Esophagus squamous epithelium (tissue), 5 donors: Measurements from ENCODE around the gene SLC6A1. TPM values are rescaled to one million over a fixed set of nuclear protein-coding genes. Genes with fewer than 3 reads are reported as not detected.
A peak's percentile ranks its signal among the peaks of the same experiment; 100 is the strongest.

ENCODE experiments used
- DNase-seq: peaks from one replicate; lab custom pipeline; 2025; lab: John Stamatoyannopoulos, UW
- H3K27ac ChIP-seq, 4 donors: fragments of 200-600 bp; sonication (generic); one replicate each; pipeline ENCODE4 v1.5.1; 2016 to 2019; ENCODE audit warnings: mild to moderate bottlenecking in 1 of 4
- H3K27me3 ChIP-seq, 4 donors: fragments of 200-600 bp; sonication (generic); 1 replicate in 3 of 4; 2 replicates in 1 of 4; pipeline versions ENCODE4 v1.5.1 to v1.6.0; 2017 to 2021; ENCODE audit warnings: antibody characterized with exemption in 1 of 4
- H3K36me3 ChIP-seq, 3 donors: fragments of 200-600 bp; sonication (generic); one replicate each; pipeline ENCODE4 v1.5.1; 2016 to 2019
- H3K4me1 ChIP-seq, 3 donors: fragments of 200-600 bp; sonication (generic); one replicate each; pipeline ENCODE4 v1.5.1; 2017 to 2019
- H3K4me3 ChIP-seq, 4 donors: fragments of 200-600 bp; sonication (generic); 1 replicate in 3 of 4; 2 replicates in 1 of 4; pipeline ENCODE4 v1.5.1; 2016 to 2019; ENCODE audit warnings: mild to moderate bottlenecking in 2 of 4, moderate library complexity in 1 of 4
- H3K9me3 ChIP-seq, 3 donors: fragments of 200-600 bp; sonication (generic); one replicate each; pipeline ENCODE4 v1.5.1; 2016 to 2019
- POLR2A ChIP-seq, 4 donors: fragments of 450-650 bp; IDR thresholded peaks; one replicate each; pipeline ENCODE4 v1.6.1; 2017; ENCODE audit warnings: antibody characterized with exemption in 4 of 4, mild to moderate bottlenecking in 4 of 4, moderate library complexity in 3 of 4
- WGBS, 2 donors: methylation state at CpG; one replicate each; pipeline ENCODE4 v1.1.5; 2018; 5-methylcytosine and 5-hydroxymethylcytosine counted together
- intact Hi-C: fragments of 100-400 bp; cut with DNase I; formaldehyde crosslinking; loops from one replicate; pipeline ENCODE4 v1.15.0; 2022
- total RNA-seq, 4 donors: library from RNA; depleted of rRNA; stranded (reverse); fragments of >200 nt; gene quantifications; one replicate each; pipeline ENCODE4 v1.1.0, GENCODE V29; 2016
- TF ChIP-seq, protein P1 (sequence below), 6 experiments: fragments of 450-650 bp in 4 of 6; fragments of 200-600 bp in 2 of 6; sonication (generic) in 2 of 6; IDR thresholded peaks; one replicate each; pipeline ENCODE4 v1.5.1; 2016 to 2019; ENCODE audit warnings: antibody characterized with exemption in 6 of 6, mild to moderate bottlenecking in 4 of 6, moderate library complexity in 4 of 6
- donor health status: DM: yes; HTN: yes; CAD: no.

The SLC6A1 gene
- total RNA-seq, 4 donors from 2014 or later = 8.6 to 34.4 (median 22.3) TPM

DNA sequence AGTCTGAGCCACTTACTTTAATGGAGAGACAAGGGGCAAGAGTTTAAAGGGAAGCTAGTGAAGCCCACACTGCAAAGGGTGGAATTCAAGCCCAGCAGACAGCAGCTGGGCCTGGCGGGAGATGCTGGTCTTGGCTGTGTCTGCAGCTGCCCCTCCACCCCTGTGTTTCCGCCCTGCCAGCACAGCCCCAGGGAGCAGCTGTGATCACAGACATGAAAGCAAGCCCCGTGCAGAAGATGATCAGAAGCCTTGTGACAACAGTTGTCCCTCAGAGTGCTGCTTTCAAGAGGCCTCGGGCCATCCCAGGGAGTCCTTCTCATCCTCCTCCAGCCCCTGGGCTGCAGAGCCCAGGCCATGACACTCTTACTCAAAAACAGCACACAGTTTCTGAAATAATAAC lies 24.1 kb upstream of the SLC6A1 start:
- Histone ChIP-seq H3K9me3 (no peaks in the 10 kb centered on the region), H3K4me3 (no peak overlapping the region), H3K27ac (no peak overlapping the region), H3K27me3 (peaks cover 0 to 95% (median 0%) of the 10 kb centered on the region in 4 donors), H3K36me3 (no peaks in the 10 kb centered on the region), H3K4me1 (no peaks in the 10 kb centered on the region)
- 41 to 69% methylated on average over 2 to 3 of the region's 4 CpGs for WGBS, 2 donors
- no peak for DNase-seq
- intact Hi-C loops = no loop called here
- TF ChIP-seq, protein P1, sequence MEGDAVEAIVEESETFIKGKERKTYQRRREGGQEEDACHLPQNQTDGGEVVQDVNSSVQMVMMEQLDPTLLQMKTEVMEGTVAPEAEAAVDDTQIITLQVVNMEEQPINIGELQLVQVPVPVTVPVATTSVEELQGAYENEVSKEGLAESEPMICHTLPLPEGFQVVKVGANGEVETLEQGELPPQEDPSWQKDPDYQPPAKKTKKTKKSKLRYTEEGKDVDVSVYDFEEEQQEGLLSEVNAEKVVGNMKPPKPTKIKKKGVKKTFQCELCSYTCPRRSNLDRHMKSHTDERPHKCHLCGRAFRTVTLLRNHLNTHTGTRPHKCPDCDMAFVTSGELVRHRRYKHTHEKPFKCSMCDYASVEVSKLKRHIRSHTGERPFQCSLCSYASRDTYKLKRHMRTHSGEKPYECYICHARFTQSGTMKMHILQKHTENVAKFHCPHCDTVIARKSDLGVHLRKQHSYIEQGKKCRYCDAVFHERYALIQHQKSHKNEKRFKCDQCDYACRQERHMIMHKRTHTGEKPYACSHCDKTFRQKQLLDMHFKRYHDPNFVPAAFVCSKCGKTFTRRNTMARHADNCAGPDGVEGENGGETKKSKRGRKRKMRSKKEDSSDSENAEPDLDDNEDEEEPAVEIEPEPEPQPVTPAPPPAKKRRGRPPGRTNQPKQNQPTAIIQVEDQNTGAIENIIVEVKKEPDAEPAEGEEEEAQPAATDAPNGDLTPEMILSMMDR (IDR thresholded peaks at IDR 0.05) = no peak
- no peak for TF ChIP-seq POLR2A (IDR thresholded peaks at IDR 0.05)

DNA sequence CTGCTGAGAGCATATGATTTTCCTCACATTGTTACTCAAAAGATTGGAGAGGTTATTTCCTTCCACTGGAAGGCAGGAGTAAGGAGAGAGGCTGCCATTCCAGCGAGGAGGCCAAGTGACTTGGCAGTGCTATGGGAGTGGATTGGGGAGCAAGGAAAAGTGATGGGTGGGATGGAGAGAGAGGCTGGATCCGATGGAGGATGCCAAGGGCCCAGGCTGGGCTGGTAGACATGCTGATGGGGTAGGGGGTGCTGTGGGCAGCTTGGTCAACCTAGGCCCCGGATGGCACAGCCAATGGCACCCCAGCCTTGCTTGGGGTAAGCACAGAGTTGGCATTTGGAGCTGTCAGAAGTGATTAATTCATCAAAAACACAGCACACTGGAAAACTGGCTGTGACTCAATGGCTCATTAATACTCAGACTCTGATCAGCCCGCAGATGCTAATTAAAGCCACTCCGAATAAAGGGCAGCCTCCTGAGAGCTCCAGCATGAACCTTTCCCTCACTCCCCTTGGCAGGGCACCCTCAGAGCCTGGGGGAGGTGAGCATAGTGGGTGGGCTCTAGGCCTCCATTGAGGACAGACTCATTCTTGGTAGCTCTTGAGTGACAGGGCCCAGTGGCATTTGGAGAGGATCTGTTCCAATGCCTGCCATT lies 22.1 kb upstream of the SLC6A1 start:
- no peak for TF ChIP-seq POLR2A (IDR thresholded peaks at IDR 0.05)
- TF ChIP-seq, protein P1 (IDR thresholded peaks at IDR 0.05) = no peak
- H3K36me3 ChIP-seq = no peaks in the 10 kb centered on the region
- H3K4me3 ChIP-seq = no peak overlapping the region
- H3K4me1 ChIP-seq = no peaks in the 10 kb centered on the region
- H3K27ac ChIP-seq = no peak overlapping the region
- H3K9me3 ChIP-seq = no peaks in the 10 kb centered on the region
- H3K27me3 ChIP-seq = peaks cover 0 to 94% (median 0%) of the 10 kb centered on the region in 4 donors
- intact Hi-C loops = no loop called here
- no peak for DNase-seq
- 67 to 75% methylated on average over 2 to 5 of the region's 5 CpGs for WGBS, 2 donors

DNA sequence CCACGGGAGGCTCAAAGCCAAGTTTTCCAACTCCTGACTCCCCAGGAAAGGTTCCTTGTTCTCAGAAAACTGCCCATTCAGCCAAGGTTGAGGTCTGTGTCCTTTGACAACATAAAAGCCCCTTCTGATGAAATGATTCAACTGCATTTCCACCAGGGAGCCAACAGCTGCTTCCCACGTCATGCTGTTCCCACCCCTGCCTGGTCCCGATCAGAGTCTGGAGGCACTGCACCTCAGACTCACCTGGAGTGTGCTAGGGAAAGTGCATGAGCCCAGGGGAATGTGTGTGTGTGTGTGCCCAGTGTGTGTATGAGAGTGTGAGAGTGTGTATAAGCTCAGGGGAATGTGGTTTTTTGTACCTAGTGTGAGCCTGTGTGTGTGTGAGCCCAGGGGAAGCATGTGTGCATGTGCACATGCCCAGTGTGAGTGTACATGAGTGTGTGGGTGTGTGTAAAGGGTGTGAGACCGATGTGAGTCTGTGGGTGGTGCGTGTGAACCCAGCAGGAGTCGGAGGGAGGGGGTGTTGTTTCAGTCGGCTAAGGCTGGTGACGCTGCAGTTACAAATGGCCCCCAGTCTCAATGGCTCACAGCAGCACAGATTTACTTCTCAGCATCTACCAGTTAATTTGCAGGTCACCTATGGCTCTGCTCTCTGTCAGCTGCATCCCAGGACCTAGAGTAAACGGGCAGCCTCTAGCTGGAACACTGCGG lies 20.3 kb upstream of the SLC6A1 start:
- Histone ChIP-seq H3K4me1 (no peaks in the 10 kb centered on the region), H3K27me3 (peaks cover 0 to 90% (median 0%) of the 10 kb centered on the region in 4 donors), H3K9me3 (no peaks in the 10 kb centered on the region), H3K27ac (no peak overlapping the region), H3K4me3 (no peak overlapping the region), H3K36me3 (no peaks in the 10 kb centered on the region)
- no peak for DNase-seq
- TF ChIP-seq, protein P1 (IDR thresholded peaks at IDR 0.05) = no peak
- no peak for TF ChIP-seq POLR2A (IDR thresholded peaks at IDR 0.05)
- intact Hi-C loops = no loop called here
- 29 to 51% methylated on average over 8 to 10 of the region's 10 CpGs for WGBS, 2 donors

DNA sequence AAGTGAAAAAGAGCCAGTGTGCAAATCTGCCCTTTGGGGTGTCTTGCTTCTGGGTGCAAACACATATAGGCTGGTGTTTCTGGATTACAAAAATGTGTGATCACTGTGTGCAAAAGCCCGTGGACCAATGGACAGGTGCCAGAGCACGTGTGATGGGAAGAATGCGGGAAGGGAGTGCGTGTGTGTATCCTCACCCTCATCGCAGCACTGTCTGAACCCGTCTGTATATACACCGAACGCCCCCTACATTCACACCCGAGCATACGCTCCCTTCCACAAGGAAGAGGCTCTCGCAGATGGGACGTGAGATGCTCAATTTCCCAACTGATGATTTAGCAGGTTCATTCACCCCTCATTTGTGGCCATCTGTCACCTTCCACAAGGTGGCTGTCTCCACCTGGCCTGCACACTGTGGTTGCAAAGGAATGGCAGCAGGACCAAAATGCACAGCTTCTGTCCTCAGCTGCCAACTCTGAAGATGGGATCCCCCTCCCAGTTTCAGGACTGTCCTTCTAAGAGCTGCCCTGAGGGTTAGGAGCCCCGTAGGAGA lies 19.4 kb upstream of the SLC6A1 start:
- Histone ChIP-seq H3K36me3 (no peaks in the 10 kb centered on the region), H3K4me3 (no peak overlapping the region), H3K27me3 (peaks cover 0 to 90% (median 0%) of the 10 kb centered on the region in 4 donors), H3K9me3 (no peaks in the 10 kb centered on the region), H3K27ac (no peak overlapping the region), H3K4me1 (no peaks in the 10 kb centered on the region)
- WGBS, 2 donors = 63 to 77% methylated on average over 12 to 13 of the region's 13 CpGs
- intact Hi-C loops = no loop called here
- TF ChIP-seq, protein P1 (IDR thresholded peaks at IDR 0.05) = peak in 2 of 6 experiments; percentile 5 to 26
- TF ChIP-seq POLR2A (IDR thresholded peaks at IDR 0.05) = no peak
- no peak for DNase-seq

DNA sequence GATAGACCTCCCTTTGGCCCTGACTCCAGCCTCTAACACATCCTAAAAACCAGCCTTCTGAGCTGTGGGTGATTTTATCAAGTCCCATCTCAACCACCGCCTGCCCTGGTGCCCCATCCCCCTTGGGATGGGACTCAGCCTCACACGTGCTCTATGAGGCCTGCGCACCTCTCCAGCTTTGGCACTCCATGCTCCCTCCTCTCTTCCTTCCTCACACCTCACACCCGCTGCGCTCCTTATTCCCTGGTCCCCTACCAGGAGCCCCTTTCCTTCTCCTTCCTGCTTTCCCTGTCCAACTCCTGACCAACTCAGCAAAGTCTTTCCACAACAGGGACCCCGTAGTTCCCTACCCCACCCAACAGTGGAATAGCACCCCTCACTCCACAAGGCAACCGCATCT lies 18.4 kb upstream of the SLC6A1 start:
- no peak overlapping the region for H3K4me3 ChIP-seq

More for the DNA sequence above, 18.4 kb upstream of the SLC6A1 start:
- TF ChIP-seq, protein P1 (IDR thresholded peaks at IDR 0.05) = no peak
- no peak for TF ChIP-seq POLR2A (IDR thresholded peaks at IDR 0.05)
- Histone ChIP-seq H3K27me3 (peaks cover 0 to 86% (median 0%) of the 10 kb centered on the region in 4 donors), H3K27ac (no peak overlapping the region), H3K9me3 (no peaks in the 10 kb centered on the region), H3K4me1 (no peaks in the 10 kb centered on the region), H3K36me3 (no peaks in the 10 kb centered on the region)
- WGBS, 2 donors = 83 to 86% methylated on average over 7 of the region's 7 CpGs
- no peak for DNase-seq
- intact Hi-C loops = no loop called here
